Esophagus muscularis mucosa (tissue), 3 donors: ENCODE results near the gene PODXL2.

Experiments used
- CTCF ChIP-seq, 3 experiments: fragments of 200-600 bp in 2 of 3; fragments of 450-650 bp in 1 of 3; sonication (generic) in 2 of 3; IDR thresholded peaks; one replicate each; pipeline ENCODE4 v1.5.1; 2017 to 2019; ENCODE audit warnings: antibody characterized with exemption in 3 of 3, mild to moderate bottlenecking in 2 of 3, moderate library complexity in 1 of 3
- POLR2A ChIP-seq: fragments of 450-650 bp; IDR thresholded peaks from one replicate; pipeline ENCODE4 v1.6.1; 2017; ENCODE audit warnings: antibody characterized with exemption, moderate library complexity, mild to moderate bottlenecking, low read depth

- TF ChIP-seq CTCF (IDR thresholded peaks at IDR 0.05) (peak; percentile 59 to 74 (median 72)), POLR2A (no peak)
Observed at GRCh38 chr3:127690823-127691452, 62.0 kb downstream of the PODXL2 start.
